ENCODE measurements around the gene APOA1.
"Not testable (repeated sequence)": the region's sequence is repeated elsewhere in the genome, so short reads cannot be mapped to it uniquely, and the experiment has no call there.

Gene APOA1

GRCh38 chr11:116834535-116835041 is 2.8 kb downstream of the APOA1 start:
- not testable (repeated sequence) for DNase-seq (ENCODE audit: low read depth in 2 of 2)

- no peak for DNase-seq (ENCODE audit: low read depth in 2 of 2)
Measured at GRCh38 chr11:116833816-116834534, 3.4 kb downstream of the APOA1 start.

- DNase-seq (ENCODE audit: low read depth in 2 of 2): no peak
Measured at GRCh38 chr11:116833491-116833815, 4.0 kb downstream of the APOA1 start.

DNA sequence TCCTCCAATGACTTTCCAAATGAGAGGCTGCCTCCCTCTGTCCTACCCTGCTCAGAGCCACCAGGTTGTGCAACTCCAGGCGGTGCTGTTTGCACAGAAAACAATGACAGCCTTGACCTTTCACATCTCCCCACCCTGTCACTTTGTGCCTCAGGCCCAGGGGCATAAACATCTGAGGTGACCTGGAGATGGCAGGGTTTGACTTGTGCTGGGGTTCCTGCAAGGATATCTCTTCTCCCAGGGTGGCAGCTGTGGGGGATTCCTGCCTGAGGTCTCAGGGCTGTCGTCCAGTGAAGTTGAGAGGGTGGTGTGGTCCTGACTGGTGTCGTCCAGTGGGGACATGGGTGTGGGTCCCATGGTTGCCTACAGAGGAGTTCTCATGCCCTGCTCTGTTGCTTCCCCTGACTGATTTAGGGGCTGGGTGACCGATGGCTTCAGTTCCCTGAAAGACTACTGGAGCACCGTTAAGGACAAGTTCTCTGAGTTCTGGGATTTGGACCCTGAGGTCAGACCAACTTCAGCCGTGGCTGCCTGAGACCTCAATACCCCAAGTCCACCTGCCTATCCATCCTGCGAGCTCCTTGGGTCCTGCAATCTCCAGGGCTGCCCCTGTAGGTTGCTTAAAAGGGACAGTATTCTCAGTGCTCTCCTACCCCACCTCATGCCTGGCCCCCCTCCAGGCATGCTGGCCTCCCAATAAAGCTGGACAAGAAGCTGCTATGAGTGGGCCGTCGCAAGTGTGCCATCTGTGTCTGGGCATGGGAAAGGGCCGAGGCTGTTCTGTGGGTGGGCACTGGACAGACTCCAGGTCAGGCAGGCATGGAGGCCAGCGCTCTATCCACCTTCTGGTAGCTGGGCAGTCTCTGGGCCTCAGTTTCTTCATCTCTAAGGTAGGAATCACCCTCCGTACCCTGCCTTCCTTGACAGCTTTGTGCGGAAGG is 4.8 kb downstream of the APOA1 start:
- DNase-seq (ENCODE audit: low read depth in 2 of 2): no peak

DNA sequence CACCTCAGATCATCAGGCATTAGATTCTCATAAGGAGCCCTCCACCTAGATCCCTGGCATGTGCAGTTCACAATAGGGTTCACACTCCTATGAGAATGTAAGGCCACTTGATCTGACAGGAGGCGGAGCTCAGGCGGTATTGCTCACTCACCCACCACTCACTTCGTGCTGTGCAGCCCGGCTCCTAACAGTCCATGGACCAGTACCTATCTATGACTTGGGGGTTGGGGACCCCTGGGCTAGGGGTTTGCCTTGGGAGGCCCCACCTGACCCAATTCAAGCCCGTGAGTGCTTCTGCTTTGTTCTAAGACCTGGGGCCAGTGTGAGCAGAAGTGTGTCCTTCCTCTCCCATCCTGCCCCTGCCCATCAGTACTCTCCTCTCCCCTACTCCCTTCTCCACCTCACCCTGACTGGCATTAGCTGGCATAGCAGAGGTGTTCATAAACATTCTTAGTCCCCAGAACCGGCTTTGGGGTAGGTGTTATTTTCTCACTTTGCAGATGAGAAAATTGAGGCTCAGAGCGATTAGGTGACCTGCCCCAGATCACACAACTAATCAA is 5.6 kb downstream of the APOA1 start:
- no peak for DNase-seq (ENCODE audit: low read depth in 2 of 2)

DNA sequence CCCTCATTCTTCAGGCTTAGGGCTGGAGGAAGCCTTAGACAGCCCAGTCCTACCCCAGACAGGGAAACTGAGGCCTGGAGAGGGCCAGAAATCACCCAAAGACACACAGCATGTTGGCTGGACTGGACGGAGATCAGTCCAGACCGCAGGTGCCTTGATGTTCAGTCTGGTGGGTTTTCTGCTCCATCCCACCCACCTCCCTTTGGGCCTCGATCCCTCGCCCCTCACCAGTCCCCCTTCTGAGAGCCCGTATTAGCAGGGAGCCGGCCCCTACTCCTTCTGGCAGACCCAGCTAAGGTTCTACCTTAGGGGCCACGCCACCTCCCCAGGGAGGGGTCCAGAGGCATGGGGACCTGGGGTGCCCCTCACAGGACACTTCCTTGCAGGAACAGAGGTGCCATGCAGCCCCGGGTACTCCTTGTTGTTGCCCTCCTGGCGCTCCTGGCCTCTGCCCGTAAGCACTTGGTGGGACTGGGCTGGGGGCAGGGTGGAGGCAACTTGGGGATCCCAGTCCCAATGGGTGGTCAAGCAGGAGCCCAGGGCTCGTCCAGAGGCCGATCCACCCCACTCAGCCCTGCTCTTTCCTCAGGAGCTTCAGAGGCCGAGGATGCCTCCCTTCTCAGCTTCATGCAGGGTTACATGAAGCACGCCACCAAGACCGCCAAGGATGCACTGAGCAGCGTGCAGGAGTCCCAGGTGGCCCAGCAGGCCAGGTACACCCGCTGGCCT is 7.1 kb downstream of the APOA1 start:
- no peak for DNase-seq (ENCODE audit: low read depth in 2 of 2)

DNA sequence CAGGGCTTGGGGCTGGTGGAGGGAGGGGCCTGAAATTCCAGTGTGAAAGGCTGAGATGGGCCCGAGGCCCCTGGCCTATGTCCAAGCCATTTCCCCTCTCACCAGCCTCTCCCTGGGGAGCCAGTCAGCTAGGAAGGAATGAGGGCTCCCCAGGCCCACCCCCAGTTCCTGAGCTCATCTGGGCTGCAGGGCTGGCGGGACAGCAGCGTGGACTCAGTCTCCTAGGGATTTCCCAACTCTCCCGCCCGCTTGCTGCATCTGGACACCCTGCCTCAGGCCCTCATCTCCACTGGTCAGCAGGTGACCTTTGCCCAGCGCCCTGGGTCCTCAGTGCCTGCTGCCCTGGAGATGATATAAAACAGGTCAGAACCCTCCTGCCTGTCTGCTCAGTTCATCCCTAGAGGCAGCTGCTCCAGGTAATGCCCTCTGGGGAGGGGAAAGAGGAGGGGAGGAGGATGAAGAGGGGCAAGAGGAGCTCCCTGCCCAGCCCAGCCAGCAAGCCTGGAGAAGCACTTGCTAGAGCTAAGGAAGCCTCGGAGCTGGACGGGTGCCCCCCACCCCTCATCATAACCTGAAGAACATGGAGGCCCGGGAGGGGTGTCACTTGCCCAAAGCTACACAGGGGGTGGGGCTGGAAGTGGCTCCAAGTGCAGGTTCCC is 7.8 kb downstream of the APOA1 start, which contains the start of gene APOC3:
APOC3 (plus strand) TSS at position 383 of the 659 bp plus-strand sequence. CDS start 676 bp downstream, outside the sequence.
- DNase-seq (ENCODE audit: low read depth in 2 of 2): no peak

DNA sequence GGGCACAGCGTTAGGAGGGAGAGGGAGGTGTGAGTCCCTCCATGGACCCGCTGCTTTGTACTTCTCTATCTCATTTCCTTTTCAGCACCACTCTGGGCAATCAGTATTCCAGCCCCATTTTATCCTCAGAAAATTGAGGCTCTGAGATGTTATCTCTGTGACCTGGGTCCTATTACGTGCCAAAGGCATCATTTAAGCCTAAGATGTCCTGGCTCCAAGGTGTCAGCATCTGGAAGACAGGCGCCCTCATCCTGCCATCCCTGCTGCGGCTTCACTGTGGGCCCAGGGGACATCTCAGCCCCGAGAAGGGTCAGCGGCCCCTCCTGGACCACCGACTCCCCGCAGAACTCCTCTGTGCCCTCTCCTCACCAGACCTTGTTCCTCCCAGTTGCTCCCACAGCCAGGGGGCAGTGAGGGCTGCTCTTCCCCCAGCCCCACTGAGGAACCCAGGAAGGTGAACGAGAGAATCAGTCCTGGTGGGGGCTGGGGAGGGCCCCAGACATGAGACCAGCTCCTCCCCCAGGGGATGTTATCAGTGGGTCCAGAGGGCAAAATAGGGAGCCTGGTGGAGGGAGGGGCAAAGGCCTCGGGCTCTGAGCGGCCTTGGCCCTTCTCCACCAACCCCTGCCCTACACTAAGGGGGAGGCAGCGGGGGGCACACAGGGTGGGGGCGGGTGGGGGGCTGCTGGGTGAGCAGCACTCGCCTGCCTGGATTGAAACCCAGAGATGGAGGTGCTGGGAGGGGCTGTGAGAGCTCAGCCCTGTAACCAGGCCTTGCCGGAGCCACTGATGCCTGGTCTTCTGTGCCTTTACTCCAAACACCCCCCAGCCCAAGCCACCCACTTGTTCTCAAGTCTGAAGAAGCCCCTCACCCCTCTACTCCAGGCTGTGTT is 8.5 kb downstream of the APOA1 start:
- DNase-seq (ENCODE audit: low read depth in 2 of 2): no peak

GRCh38 chr11:116827461-116827860 is 10.0 kb downstream of the APOA1 start:
- no peak for DNase-seq (ENCODE audit: low read depth in 2 of 2)

DNA sequence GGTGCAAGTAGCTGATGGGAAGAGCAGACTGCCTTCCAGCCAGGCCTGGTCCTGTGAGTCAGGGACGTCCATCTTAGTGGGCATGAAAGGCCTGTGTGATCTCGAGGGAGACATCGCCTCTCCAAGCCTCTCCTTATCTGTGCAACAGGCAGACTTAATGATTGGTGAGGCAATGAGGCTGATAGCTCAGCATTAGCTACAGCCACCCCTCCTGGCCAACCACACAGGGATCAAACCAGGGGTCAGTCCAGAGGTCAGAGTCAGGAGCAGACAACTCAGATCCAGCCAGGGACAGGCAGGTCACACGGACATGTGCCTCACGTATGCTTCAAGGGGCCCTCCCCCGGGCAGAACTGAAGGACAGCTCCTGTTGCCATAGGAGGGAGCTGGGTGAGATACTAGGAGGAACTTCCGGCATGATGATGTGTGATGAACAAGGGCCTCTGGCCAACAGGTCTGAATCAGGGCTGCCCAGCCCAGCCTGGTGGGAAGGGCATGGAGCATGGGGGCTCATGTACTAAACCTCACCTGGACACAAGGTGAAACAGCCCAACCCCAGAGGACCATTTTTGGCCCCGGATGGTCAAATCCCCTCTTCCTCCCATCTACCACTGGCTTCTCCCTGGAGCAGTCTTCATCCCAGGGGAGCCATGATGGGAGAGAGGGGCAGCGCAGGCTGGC is 10.5 kb downstream of the APOA1 start:
- DNase-seq (ENCODE audit: low read depth in 2 of 2): no peak

- no peak for DNase-seq (ENCODE audit: low read depth in 2 of 2)
Measured at GRCh38 chr11:116825854-116826750, 11.3 kb downstream of the APOA1 start.

DNA sequence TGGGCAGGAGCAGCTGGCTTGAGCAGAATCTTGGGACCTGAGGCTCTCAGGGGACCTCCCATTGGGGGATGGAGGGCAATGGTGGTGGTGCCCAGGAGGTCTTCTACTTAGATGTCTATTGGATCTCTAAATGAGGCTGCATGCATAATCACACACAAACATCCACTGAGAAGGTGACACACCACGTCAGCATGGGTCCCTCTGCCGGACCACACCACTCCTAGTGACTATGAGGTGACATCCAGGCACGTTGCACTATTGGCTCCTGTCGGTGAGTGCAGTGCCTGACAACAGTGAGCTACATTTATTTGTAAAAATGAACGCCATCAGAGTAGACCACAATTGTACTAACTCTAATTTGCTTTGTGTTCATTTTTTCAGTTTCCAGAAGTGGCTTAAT is 12.0 kb downstream of the APOA1 start:
- no peak for DNase-seq (ENCODE audit: low read depth in 2 of 2)

GRCh38 chr11:116823031-116823843 is 14.2 kb downstream of the APOA1 start, which contains the start of gene APOA4:
Gene APOA4, minus strand, starts transcription at chr11:116823304. Its CDS starts 113 bp downstream, at chr11:116823191.
- no peak for DNase-seq (ENCODE audit: low read depth in 2 of 2)

GRCh38 chr11:116822575-116822974 is 14.8 kb downstream of the APOA1 start:
- DNase-seq (ENCODE audit: low read depth in 2 of 2): no peak

DNA sequence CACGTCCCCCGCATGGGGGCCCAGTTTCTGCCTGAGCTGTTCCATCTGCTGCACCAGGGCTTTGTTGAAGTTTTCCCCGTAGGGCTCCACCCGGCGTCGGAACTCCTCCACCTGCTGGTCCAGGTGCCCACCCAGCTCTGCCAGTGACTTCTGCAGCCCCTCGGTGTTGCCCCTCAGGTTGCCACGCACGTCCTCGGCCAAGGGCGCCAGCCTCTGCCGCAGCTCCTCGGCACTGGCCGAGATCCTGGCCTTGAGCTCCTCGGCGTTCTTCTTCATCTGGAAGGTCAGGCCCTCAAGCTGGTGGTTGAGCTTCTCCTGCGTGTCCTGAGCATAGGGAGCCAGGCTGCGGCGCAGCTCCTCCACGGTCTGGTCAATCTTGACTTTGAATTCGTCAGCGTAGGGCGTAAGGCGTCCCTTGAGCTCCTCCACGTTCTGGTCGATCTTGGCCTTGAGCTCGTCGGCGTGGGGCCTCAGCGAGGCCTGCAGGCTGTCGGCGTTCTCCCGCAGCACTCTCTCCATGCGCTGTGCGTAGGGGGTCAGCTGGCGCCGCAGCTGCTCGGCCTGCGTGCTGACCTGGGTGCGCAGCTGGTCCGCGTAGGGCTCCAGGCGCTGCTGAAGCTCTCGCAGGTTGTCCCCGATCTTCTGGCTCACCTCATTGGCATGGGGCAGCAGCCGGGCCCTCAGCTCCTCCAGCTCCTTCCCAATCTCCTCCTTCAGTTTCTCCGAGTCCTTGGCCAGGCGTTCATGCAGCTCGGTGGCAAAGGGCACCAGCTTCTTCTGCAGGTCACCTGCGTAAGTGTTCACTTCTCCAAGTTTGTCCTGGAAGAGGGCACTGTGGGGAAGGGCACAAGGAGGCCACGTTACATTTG is 16.1 kb downstream of the APOA1 start:
- DNase-seq (ENCODE audit: low read depth in 2 of 2): no peak

GRCh38 chr11:116819049-116819448 is 18.4 kb downstream of the APOA1 start:
- no peak for DNase-seq (ENCODE audit: low read depth in 2 of 2)

GRCh38 chr11:116814502-116814901 is 22.9 kb downstream of the APOA1 start:
- DNase-seq (ENCODE audit: low read depth in 2 of 2): no peak
